ENCODE measurements around the gene WDR37.
"Not testable (repeated sequence)": the region's sequence is repeated elsewhere in the genome, so short reads cannot be mapped to it uniquely, and the experiment has no call there.

Gene WDR37

DNA sequence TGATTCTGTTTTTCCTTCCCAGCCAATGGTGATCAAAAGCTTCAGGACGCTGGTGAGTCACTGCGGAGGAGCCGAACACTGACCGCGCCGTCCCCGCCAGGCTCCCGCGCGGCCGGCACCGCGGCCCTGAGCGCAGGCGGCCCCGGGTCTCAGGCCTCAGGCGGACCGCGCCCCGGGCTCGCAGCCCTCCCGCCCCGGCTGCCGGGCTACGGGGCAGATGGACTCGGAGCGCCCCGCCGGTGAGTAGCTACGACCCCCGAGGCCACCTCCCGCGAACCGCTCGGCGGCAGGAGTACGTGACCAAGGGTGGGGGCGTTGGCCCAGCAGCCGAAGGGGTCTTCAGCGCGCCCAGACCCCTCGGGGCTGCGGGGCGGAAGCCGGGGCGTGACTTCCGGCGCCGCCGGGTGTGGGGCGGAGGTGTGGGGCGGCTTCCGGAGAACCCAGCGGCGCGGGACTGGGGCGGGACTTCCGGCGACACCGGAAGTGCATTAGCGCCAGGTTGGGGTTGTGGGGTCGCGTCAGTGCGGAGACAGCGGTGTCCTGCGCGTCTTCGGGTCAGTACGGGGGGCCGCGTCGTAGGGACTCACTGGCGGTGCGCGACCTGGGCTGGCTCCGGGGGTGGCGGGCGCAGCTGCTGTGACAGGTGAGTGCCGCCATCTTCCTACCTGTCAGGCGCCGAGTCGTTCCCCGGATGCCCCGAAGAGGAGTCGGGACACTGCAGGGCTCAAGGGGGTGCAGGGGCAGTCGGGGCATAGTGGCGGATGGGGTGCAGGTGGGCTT is at the start of gene WDR37:
Gene WDR37 (plus strand): TSS at position 60 of the 780 bp plus-strand sequence. CDS start 15,771 bp downstream, outside the sequence.
- peak; percentile 91 for DNase-seq

- no peak for DNase-seq
These were observed 49.6 kb upstream of the WDR37 start for GRCh38 chr10:1006573-1006972.

DNA sequence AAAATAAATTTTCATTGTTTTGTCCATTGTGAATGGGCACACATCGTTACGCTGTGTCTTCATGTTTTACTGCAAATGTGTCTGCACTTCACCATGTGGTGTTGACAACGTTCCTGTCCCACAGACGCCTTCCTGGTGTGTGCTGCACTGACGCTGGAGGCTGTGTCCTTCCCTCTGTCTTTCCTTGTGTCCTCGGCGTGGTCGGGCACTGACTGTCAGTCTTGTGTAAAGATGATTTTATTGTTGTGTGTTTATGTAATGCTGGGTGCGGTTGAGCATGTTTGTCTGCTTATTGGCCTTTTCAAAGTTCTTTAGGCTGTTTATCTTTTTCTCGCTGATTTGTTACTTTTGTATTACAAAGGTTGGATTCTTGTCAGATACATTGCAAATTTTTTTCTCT is 48.6 kb upstream of the WDR37 start:
- no peak for DNase-seq

- no peak for DNase-seq
These were observed 47.1 kb upstream of the WDR37 start for GRCh38 chr10:1009071-1009494.

GRCh38 chr10:1009947-1010346 is 46.2 kb upstream of the WDR37 start:
- not testable (repeated sequence) for DNase-seq

DNA sequence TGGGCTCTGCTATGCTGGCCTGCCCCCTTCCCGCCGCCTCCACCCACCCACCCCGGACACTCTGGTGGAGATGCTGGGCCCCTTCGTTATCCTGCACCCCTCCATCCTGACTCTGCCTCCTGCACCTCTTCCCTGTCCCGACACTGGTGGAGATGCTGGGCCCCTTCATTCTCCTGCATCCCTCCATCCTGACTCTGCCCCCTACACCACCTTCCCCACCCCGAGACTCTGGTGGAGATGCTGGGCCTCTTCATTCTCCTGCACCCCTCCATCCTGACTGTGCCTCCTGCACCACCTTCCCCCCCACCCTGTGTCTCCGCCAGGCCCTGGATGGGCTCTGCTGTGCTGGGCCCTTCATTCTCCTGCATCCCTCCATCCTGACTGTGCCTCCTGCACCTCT is 45.5 kb upstream of the WDR37 start:
- no peak for DNase-seq

DNA sequence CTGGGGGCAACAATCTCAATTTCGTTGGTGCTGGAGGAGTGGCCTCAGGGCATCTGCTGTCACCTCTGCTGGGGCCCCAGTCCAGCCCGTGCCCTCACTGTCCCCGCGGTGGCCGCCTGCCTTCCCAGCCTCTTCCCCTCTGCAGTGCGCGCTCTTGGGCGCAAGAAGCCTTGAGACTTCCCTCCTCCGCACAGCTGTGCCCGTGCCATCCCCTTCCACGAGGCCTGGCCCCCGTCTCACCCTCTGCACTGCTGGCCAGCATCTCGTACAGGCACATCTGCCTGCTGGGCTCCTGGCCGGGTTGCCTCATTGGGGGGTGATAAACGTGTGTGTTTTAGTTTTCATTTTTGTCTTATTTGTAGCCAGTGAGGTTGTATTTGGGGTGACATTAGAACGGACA is 44.5 kb upstream of the WDR37 start:
- no peak for DNase-seq

DNA sequence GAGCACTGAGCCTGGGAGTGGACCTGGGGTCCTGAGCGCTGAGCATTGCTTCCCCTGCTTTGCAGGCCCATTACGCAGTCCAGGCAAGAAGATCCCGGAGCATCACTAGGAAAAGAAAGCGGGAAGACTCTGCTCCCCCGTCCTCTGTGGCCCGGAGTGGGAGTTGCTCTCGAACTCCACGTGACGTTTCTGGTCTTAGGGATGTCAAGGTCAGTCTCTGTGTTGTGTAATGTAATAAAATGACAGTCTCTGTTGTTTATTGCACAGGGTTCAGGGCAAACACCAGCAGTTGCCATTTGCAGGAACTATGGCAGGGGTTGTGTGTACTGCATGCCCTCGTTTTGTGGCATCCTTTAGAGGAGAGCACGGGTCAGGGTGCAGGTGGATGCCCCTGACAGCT is 40.5 kb upstream of the WDR37 start:
- DNase-seq: no peak

GRCh38 chr10:1019362-1019761 is 36.8 kb upstream of the WDR37 start:
- DNase-seq: no peak

- no peak for DNase-seq
These were observed 35.7 kb upstream of the WDR37 start for GRCh38 chr10:1020460-1020859.

- DNase-seq: no peak
These were observed 35.2 kb upstream of the WDR37 start for GRCh38 chr10:1020958-1021357.

DNA sequence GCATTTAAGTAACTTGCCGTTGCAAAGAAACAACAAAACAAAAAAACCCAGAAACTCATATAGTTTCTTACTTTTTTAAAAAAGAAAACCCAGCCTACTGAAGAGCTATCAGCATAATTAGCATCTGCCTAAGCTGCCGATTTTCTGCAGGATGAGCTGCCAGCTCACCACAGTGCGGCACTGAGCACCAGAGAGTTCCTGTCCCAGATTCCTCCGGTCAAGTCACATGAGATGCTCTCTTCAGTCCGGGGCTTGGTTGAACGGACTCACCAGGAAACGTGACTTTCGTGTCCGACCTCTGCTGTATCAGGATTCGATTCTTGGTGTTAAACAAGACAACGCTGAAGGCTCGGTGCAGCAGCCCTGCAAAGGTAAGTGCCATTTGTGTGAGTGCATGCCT is 33.8 kb upstream of the WDR37 start:
- DNase-seq: no peak

DNA sequence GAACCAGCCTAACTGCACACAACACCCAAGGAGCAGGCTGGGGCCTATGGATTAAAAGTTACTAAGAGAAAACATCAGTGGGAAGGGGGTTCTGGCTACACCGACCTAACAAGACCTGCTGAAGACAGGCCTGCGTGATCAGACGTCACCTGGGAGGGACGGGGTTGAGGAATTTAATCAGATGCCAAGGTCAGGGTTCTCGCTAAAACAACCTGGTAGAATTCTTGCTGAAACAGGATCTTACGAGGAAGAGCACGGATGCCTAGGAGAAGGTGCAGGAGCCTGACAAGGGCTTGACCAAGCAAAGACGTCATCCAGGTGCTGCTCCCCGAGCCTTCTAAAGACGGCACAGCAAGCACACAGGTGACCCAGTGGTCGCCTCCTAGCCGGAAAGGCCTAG is 32.1 kb upstream of the WDR37 start:
- DNase-seq: no peak

GRCh38 chr10:1025683-1026082 is 30.5 kb upstream of the WDR37 start, which contains the start of gene IDI2:
IDI2 (minus strand) TSS chr10:1025859; CDS start chr10:1024723, 1,136 bp downstream.
- no peak for DNase-seq

- no peak for DNase-seq
These were observed 29.6 kb upstream of the WDR37 start for GRCh38 chr10:1026578-1026977.

- no peak for DNase-seq
These were observed 26.3 kb upstream of the WDR37 start for GRCh38 chr10:1029838-1030237.

DNA sequence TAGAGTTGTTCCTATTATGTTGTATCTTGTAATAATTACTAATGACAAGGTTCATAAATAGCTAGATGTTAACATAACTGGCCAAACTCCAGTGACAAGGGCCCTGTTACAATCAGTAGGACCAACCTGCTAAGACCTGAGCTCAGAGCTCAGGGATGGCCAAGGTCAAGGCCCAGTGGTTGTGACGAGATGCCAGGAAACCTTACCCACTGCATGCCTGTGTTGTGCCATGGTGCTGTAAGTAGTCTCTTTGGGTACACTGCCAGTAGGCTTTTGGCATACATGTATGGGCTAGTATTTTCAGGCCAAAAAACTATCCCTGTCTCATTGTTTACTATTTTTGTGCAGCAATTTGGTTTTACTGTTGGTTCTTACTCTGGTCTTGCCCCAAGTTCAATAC is 22.6 kb upstream of the WDR37 start:
- DNase-seq: no peak

GRCh38 chr10:1034758-1035157 is 21.4 kb upstream of the WDR37 start:
- DNase-seq: no peak

DNA sequence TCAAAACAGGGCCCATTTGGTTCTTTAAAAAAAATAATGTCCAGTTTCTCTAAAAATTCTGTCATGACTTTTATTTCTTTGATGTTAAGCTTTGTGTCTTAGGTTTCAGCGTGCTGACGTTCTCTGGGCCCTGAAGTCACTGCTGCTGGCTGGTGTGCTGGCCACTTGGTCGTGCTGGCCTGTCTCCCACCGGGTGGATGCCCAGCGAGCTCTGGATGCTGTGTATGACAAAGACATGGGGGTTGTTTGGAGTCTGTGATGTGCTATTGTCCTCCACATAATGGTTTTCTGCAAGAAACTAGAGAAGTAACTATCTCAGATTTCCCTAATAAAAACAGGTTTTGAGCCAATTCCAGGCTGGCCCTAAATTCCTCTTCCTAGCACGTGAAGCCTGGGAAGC is 21.0 kb upstream of the WDR37 start:
- no peak for DNase-seq

- DNase-seq: peak; percentile 6
These were observed 19.8 kb upstream of the WDR37 start for GRCh38 chr10:1036341-1036791.

DNA sequence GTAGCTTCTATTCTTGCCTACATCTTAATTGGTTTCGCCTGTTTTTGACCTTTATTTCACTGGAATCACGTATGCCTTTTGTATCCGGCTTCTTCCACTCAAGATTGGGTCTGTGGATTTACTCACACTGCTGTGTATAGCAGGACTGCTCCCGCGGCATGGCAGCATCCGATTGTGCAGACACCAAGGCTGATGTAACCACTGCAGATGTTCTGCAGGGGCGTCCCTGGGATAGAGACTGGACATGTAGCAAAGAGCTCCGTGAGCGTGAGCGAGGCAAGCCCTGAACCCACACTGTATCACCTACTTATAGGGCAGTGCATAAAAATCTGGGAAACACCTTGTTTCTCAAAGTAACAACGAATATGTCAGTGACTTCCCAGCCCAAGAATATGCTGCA is 19.1 kb upstream of the WDR37 start:
- no peak for DNase-seq

- DNase-seq: not testable (repeated sequence)
These were observed 17.4 kb upstream of the WDR37 start for GRCh38 chr10:1038769-1039168.

DNA sequence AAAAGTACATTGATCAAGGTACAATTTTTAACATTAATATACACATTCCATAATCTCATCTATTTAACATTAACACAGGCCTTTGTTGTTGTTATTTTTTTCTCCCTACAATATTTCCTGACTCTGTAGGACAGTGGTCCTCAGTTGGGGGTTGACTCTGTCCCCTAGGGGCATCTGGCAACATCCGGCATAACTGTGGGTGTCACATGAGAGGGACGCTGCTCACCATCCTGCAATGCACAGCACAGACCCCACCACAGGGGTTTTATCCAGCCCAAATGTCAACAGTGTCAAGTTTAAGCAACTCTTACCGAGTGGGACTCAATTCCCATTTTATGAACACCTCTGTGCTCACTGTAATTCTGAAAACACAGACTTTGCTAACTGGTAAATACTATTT is 16.1 kb upstream of the WDR37 start:
- no peak for DNase-seq

- no peak for DNase-seq
These were observed 14.7 kb upstream of the WDR37 start for GRCh38 chr10:1041514-1041913.

DNA sequence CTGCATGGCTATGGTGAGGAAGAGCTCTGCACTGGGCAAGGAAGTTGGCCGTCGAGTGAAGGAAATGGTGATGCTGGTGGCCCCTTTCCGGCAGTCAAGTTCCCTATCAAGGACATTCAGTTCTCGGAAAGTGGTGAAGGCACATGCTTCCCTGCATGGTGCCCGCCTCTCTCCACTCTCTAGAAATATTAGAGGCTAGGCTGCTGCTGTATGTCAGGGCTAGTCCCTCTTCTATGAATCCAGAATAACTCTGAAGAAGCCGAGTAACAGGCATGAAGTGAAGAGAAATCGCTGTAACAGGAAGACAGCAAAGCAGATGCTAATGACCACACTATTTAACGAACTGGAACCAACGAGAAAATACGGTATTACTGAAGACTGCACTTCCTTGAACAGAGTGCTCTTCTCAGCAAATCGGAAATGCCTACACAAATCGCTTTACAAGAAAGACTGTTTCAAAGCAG is 12.6 kb upstream of the WDR37 start:
- DNase-seq: peak; percentile 17

Data from CD4-positive, alpha-beta T cell treated with Interleukin-6 for 4 hours (primary cell).